Camera-type eye (tissue), 1 donor: ENCODE results near the gene TMC6. TPM values are rescaled to one million over a fixed set of nuclear protein-coding genes. Genes with fewer than 3 reads are reported as not detected.

Experiments used
- total RNA-seq: library from RNA; depleted of rRNA; stranded (reverse); fragments of >200 nt; gene quantifications from one replicate; pipeline ENCODE4 v1.2.3, GENCODE V29; 2014

TMC6 gene
- total RNA-seq = 15.2 TPM

GRCh38 chr17:78128551-78129350 is at the start of gene TMC6:
Gene TMC6 (minus strand): TSS chr17:78128755. CDS start chr17:78126832, 1,923 bp downstream.

DNA sequence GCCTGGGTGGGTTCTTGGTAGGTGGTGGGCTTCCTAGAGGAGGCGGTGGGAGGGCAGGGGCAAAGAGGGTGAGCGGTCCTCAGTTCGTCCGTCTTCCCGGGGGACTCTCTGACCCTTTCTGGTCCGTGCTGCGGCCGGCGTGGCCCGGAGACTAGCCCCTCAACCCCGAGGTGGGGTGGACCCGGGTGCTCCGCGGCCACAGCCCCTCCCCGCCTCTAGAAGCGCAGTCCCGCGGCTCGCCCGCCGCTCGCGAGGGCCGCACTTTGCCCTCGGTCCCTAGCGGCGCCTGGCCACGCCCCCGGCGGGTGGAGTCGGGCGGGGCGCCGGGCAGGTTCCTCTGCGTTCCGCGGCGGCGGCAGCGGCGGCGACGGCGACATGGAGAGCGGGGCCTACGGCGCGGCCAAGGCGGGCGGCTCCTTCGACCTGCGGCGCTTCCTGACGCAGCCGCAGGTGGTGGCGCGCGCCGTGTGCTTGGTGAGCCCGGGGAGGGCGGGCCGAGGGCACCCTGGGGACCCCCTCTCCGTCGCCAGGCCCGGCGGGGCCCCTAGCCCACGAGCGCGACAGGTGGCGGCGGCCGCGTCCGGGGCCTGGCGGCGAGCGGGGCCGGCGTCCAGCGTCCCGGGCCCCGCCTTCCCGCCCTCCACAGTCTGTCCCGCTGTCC is 39.8 kb upstream of the TMC6 start, which contains the start of gene SYNGR2:
SYNGR2 (plus strand) TSS at position 340 of the 661 bp plus-strand sequence; CDS start at position 376, 36 bp downstream.

GRCh38 chr17:78130437-78131101 is 2.0 kb upstream of the TMC6 start, which contains the start of gene TMC8:
Gene TMC8 (plus strand): TSS chr17:78130771. CDS start chr17:78131589, 818 bp downstream.

Other genes with a start within 250 kb of the TMC6 start
- gene TNRC6C, start 170.1 kb downstream of the TMC6 start, total RNA-seq = 41.8 TPM
- gene TMC8, start 2.0 kb upstream of the TMC6 start, total RNA-seq = 4.8 TPM
- gene C17orf99, start 17.6 kb upstream of the TMC6 start, total RNA-seq = 0.16 TPM
- gene SYNGR2, start 39.8 kb upstream of the TMC6 start, total RNA-seq = 28.3 TPM
- 13.9 TPM for gene TK1, start 58.3 kb upstream of the TMC6 start, total RNA-seq
- 31.7 TPM for gene AFMID, start 58.6 kb upstream of the TMC6 start, total RNA-seq
- 11.2 TPM for gene BIRC5, start 85.5 kb upstream of the TMC6 start, total RNA-seq
- 1.8 TPM for gene TMEM235, start 102.9 kb upstream of the TMC6 start, total RNA-seq
- gene SOCS3, start 231.3 kb upstream of the TMC6 start, total RNA-seq = 19.5 TPM
- 61.8 TPM for gene PGS1, start 249.9 kb upstream of the TMC6 start, total RNA-seq